ENCODE measurements around the gene PKD1L1.

GRCh38 chr7:47806701-47807103 lies 141.6 kb downstream of the PKD1L1 start:
- TF ChIP-seq EZH2 (IDR thresholded peaks at IDR 0.05; ENCODE audit: borderline replicate concordance, insufficient read depth, low read depth, low read length, poor library complexity, severe bottlenecking) = no peak
- TF ChIP-seq, protein P1, sequence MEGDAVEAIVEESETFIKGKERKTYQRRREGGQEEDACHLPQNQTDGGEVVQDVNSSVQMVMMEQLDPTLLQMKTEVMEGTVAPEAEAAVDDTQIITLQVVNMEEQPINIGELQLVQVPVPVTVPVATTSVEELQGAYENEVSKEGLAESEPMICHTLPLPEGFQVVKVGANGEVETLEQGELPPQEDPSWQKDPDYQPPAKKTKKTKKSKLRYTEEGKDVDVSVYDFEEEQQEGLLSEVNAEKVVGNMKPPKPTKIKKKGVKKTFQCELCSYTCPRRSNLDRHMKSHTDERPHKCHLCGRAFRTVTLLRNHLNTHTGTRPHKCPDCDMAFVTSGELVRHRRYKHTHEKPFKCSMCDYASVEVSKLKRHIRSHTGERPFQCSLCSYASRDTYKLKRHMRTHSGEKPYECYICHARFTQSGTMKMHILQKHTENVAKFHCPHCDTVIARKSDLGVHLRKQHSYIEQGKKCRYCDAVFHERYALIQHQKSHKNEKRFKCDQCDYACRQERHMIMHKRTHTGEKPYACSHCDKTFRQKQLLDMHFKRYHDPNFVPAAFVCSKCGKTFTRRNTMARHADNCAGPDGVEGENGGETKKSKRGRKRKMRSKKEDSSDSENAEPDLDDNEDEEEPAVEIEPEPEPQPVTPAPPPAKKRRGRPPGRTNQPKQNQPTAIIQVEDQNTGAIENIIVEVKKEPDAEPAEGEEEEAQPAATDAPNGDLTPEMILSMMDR (IDR thresholded peaks at IDR 0.05) = no peak

Data from B cell (primary cell).